ENCODE results near the gene FOXO1. TPM values are rescaled to one million over a fixed set of nuclear protein-coding genes. Genes with fewer than 3 reads are reported as not detected.

The FOXO1 gene
- total and polyA plus RNA-seq, 2 experiments from 2014 or later: 32.4 to 68.0 TPM

DNA sequence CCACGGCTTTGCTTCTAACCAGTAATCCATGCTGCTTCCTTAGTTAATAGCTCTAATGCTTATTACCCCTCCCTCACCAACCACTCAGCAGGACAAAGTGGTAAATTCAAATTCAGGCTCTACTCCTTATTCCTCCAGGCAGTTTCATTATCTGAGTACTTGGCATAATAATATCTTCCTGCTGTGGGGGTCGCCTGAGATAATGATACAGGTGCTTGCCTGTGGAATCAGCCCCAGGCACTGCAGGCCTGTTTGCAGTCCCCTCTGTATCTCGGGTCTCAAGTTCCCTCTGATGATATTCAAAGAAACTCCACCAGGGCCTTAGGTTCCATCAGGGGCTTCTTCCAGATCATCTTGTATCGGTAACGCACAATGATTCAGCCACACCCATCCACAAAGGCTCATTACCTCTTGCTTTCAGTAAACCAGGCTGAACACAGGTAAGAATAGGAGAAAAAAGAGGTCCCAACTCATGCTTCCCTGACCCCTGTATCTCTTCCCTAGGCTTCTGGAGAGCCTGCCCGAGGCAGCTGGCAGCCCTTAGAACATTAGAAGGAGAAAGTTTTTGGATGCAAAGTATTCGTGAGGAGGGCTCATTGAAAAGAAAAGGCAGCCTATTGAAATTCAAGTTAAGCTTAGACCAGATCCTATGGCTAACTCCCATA lies 14.3 kb upstream of the FOXO1 start (continued):
- TF ChIP-seq, protein P1, sequence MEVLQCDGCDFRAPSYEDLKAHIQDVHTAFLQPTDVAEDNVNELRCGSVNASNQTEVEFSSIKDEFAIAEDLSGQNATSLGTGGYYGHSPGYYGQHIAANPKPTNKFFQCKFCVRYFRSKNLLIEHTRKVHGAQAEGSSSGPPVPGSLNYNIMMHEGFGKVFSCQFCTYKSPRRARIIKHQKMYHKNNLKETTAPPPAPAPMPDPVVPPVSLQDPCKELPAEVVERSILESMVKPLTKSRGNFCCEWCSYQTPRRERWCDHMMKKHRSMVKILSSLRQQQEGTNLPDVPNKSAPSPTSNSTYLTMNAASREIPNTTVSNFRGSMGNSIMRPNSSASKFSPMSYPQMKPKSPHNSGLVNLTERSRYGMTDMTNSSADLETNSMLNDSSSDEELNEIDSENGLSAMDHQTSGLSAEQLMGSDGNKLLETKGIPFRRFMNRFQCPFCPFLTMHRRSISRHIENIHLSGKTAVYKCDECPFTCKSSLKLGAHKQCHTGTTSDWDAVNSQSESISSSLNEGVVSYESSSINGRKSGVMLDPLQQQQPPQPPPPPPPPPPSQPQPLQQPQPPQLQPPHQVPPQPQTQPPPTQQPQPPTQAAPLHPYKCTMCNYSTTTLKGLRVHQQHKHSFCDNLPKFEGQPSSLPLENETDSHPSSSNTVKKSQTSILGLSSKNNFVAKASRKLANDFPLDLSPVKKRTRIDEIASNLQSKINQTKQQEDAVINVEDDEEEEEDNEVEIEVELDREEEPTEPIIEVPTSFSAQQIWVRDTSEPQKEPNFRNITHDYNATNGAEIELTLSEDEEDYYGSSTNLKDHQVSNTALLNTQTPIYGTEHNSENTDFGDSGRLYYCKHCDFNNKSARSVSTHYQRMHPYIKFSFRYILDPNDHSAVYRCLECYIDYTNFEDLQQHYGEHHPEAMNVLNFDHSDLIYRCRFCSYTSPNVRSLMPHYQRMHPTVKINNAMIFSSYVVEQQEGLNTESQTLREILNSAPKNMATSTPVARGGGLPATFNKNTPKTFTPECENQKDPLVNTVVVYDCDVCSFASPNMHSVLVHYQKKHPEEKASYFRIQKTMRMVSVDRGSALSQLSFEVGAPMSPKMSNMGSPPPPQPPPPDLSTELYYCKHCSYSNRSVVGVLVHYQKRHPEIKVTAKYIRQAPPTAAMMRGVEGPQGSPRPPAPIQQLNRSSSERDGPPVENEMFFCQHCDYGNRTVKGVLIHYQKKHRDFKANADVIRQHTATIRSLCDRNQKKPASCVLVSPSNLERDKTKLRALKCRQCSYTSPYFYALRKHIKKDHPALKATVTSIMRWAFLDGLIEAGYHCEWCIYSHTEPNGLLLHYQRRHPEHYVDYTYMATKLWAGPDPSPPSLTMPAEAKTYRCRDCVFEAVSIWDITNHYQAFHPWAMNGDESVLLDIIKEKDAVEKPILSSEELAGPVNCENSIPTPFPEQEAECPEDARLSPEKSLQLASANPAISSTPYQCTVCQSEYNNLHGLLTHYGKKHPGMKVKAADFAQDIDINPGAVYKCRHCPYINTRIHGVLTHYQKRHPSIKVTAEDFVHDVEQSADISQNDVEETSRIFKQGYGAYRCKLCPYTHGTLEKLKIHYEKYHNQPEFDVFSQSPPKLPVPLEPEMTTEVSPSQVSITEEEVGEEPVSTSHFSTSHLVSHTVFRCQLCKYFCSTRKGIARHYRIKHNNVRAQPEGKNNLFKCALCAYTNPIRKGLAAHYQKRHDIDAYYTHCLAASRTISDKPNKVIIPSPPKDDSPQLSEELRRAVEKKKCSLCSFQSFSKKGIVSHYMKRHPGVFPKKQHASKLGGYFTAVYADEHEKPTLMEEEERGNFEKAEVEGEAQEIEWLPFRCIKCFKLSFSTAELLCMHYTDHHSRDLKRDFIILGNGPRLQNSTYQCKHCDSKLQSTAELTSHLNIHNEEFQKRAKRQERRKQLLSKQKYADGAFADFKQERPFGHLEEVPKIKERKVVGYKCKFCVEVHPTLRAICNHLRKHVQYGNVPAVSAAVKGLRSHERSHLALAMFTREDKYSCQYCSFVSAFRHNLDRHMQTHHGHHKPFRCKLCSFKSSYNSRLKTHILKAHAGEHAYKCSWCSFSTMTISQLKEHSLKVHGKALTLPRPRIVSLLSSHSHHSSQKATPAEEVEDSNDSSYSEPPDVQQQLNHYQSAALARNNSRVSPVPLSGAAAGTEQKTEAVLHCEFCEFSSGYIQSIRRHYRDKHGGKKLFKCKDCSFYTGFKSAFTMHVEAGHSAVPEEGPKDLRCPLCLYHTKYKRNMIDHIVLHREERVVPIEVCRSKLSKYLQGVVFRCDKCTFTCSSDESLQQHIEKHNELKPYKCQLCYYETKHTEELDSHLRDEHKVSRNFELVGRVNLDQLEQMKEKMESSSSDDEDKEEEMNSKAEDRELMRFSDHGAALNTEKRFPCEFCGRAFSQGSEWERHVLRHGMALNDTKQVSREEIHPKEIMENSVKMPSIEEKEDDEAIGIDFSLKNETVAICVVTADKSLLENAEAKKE (CRISPR knock-in tag; IDR thresholded peaks at IDR 0.05): peak; percentile 79
- TF ChIP-seq CREB1 (CRISPR knock-in tag; IDR thresholded peaks at IDR 0.05; ENCODE audit: low read depth) (no peak), ZNF114 (CRISPR knock-in tag; IDR thresholded peaks at IDR 0.05) (peak; percentile 66; the same call in 1 of the 2 replicates)
- TF ChIP-seq, protein P2, sequence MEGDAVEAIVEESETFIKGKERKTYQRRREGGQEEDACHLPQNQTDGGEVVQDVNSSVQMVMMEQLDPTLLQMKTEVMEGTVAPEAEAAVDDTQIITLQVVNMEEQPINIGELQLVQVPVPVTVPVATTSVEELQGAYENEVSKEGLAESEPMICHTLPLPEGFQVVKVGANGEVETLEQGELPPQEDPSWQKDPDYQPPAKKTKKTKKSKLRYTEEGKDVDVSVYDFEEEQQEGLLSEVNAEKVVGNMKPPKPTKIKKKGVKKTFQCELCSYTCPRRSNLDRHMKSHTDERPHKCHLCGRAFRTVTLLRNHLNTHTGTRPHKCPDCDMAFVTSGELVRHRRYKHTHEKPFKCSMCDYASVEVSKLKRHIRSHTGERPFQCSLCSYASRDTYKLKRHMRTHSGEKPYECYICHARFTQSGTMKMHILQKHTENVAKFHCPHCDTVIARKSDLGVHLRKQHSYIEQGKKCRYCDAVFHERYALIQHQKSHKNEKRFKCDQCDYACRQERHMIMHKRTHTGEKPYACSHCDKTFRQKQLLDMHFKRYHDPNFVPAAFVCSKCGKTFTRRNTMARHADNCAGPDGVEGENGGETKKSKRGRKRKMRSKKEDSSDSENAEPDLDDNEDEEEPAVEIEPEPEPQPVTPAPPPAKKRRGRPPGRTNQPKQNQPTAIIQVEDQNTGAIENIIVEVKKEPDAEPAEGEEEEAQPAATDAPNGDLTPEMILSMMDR (conservative IDR thresholded peaks at IDR 0.05; ENCODE audit: low read depth in 2 of 2): no peak

DNA sequence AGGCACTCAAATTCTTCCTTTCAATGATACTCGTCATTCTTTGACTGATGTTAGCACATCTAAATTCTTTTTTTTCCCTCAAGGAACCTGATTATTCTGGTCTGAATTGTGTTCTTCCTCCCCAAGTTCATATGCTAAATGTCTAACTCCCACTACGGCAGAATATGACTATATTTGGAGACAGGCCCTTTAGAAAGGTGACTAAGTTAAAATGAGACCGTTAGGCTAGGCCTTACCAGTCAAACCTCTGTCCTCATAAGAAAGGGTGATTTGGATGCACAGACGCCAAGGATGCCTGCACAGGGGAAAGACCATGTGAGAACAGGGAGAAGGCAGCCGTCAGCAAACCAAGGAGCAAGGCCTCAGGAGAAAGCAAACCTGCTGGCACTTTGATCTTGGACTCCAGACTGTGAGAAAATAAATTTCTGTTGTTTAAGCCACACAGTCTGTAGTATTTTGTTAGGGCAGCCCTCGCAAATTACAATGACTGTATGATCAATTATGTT lies 13.1 kb upstream of the FOXO1 start:
- Mint-ChIP-seq H3K27me3 (ENCODE audit: insufficient read depth, low read depth, poor library complexity) (peaks cover 21% of the 10 kb centered on the region), H3K36me3 (ENCODE audit: low read depth) (0 out of 3 replicates have a peak, but pooled peaks cover 5% of the 10 kb centered on the region), H3K4me1 (peaks cover 44% of the 10 kb centered on the region), H3K4me3 (no peak overlapping the region; the same call in 2 of the 3 replicates), H3K9me3 (0 out of 3 replicates have a peak, but pooled peaks cover 5% of the 10 kb centered on the region), H3K27ac (peak overlapping the region; percentile 9; the same call in 1 of the 2 replicates)
- Histone ChIP-seq H3K9me2 (ENCODE audit: insufficient read depth) (no peaks in the 10 kb centered on the region), H3F3A (replicated peaks; ENCODE audit: low read depth) (no peaks in the 10 kb centered on the region; the same call in 1 of the 2 replicates), H3K36me3 (ENCODE audit: insufficient read depth) (no peaks in the 10 kb centered on the region), H3K4me2 (peak overlapping the region; percentile 16; the same call in 1 of the 2 replicates), H2AFZ (no peak overlapping the region), H4K20me1 (replicated peaks; ENCODE audit: insufficient read depth) (no peaks in the 10 kb centered on the region), H3K27me3 (ENCODE audit: insufficient read depth) (no peaks in the 10 kb centered on the region), H3K4me3 (no peak overlapping the region), H3K27ac (ENCODE audit: low read depth) (peak overlapping the region; percentile 48), H3K79me2 (replicated peaks; ENCODE audit: insufficient read depth) (no peaks in the 10 kb centered on the region), H3K4me1 (ENCODE audit: insufficient read depth) (peaks cover 29% of the 10 kb centered on the region)
- DNase-seq (ENCODE audit: low spot score) (peak; percentile 47), ATAC-seq (no peak)
- no peak for TF ChIP-seq EZH2 (IDR thresholded peaks at IDR 0.05; ENCODE audit: low read depth, unreplicated experiment)
- no peak for TF ChIP-seq NANOG (IDR thresholded peaks at IDR 0.05; ENCODE audit: borderline replicate concordance)
- no peak for TF ChIP-seq JUNB (IDR thresholded peaks at IDR 0.05; ENCODE audit: unreplicated experiment)
- TF ChIP-seq CREB1 (CRISPR knock-in tag; IDR thresholded peaks at IDR 0.05; ENCODE audit: low read depth): no peak
- TF ChIP-seq ZNF331 (CRISPR knock-in tag; IDR thresholded peaks at IDR 0.05; ENCODE audit: low read depth): no peak
- TF ChIP-seq, protein P2 (conservative IDR thresholded peaks at IDR 0.05; ENCODE audit: low read depth in 2 of 2): no peak
